ENCODE results near the gene PEG3. TPM values are rescaled to one million over a fixed set of nuclear protein-coding genes. Genes with fewer than 3 reads are reported as not detected.

The PEG3 gene
- total RNA-seq, 1 experiment from 2014 or later: 1.6 TPM

DNA sequence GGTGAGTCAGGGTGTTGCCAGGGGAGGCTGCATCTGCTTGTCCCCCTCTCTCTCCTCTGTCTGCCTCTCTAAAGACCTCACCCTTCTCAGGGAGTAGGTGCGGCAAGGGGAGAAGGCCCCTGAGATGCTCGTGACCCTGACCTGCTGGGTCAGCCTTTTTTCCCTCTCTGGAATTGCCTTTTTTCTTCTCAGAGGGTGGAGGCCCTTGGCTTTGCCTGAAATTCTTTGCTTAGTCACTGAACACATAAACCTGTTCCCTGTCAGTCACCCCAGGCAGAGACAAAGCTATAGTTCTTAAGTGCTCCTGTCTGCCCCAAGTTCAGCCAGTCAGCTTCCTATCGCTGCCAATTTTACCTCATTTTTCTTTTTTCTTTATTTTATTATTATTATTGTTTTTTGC lies 35.2 kb upstream of the PEG3 start:
- CTCF ChIA-PET: no interaction called here
- ATAC-seq: no peak

DNA sequence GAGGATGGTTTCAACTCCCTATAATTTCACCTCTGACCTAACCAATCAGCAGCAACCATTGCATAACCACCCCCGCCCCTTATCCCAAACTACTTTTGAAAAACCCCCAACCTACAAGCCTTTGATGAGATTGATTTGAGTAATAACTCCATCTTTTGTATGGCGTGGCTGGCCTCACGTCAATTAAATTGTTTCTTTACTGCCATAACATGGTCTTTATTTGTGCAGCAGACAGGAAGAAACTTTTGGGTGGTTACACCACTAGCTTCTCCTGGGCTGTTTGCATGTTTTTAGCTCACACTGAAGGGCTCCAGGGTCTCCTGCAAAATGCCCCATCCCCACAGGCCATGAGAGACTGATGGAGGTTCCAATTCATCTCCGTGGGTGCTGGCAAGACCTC lies 34.0 kb upstream of the PEG3 start:
- Histone ChIP-seq H3K9ac (ENCODE audit: low read length) (no peak overlapping the region), H3F3A (ENCODE audit: low read length, unreplicated experiment) (no peaks in the 10 kb centered on the region), H3K4me3 (ENCODE audit: low read length) (no peak overlapping the region), H3K36me3 (ENCODE audit: low read depth, low read length) (no peaks in the 10 kb centered on the region), H3K4me1 (ENCODE audit: insufficient read depth, low read length) (no peaks in the 10 kb centered on the region), H3K9me3 (ENCODE audit: low read length) (peaks cover 41% of the 10 kb centered on the region), H4K20me1 (ENCODE audit: low read length) (no peaks in the 10 kb centered on the region), H3K4me2 (ENCODE audit: low read length) (no peak overlapping the region), H3K9me2 (replicated peaks; ENCODE audit: low read length) (no peaks in the 10 kb centered on the region), H3K27me3 (ENCODE audit: low read length) (no peaks in the 10 kb centered on the region), H3K27ac (ENCODE audit: low read length) (no peak overlapping the region), H3K79me2 (ENCODE audit: low read length) (no peaks in the 10 kb centered on the region), H2AFZ (ENCODE audit: low read length) (no peak overlapping the region)
- ChIA-PET CTCF (no interaction called here), POLR2A (ENCODE audit: unreplicated experiment) (no interaction called here)
- TF ChIP-seq EZH2 (IDR thresholded peaks at IDR 0.05; ENCODE audit: low read length, unreplicated experiment): no peak
- TF ChIP-seq EZH2phosphoT487 (IDR thresholded peaks at IDR 0.05; ENCODE audit: borderline replicate concordance, low read length): no peak
- TF ChIP-seq, protein P1, sequence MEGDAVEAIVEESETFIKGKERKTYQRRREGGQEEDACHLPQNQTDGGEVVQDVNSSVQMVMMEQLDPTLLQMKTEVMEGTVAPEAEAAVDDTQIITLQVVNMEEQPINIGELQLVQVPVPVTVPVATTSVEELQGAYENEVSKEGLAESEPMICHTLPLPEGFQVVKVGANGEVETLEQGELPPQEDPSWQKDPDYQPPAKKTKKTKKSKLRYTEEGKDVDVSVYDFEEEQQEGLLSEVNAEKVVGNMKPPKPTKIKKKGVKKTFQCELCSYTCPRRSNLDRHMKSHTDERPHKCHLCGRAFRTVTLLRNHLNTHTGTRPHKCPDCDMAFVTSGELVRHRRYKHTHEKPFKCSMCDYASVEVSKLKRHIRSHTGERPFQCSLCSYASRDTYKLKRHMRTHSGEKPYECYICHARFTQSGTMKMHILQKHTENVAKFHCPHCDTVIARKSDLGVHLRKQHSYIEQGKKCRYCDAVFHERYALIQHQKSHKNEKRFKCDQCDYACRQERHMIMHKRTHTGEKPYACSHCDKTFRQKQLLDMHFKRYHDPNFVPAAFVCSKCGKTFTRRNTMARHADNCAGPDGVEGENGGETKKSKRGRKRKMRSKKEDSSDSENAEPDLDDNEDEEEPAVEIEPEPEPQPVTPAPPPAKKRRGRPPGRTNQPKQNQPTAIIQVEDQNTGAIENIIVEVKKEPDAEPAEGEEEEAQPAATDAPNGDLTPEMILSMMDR (conservative IDR thresholded peaks at IDR 0.05; ENCODE audit: low read depth, low read length): no peak
- intact Hi-C loops (cut with micrococcal nuclease): no loop called here
- DNase-seq (no peak), ATAC-seq (no peak)
- no TSS peak for BruUV-seq (replicated peaks)

More for the DNA sequence above, 35.2 kb upstream of the PEG3 start:
- intact Hi-C loops (cut with micrococcal nuclease): no loop called here
- no peaks in the 10 kb centered on the region for H4K20me1 ChIP-seq (ENCODE audit: low read length)
- no peaks in the 10 kb centered on the region for H3K4me1 ChIP-seq (ENCODE audit: insufficient read depth, low read length)
- no peak for DNase-seq
- H3K4me3 ChIP-seq (ENCODE audit: low read length): no peak overlapping the region
- no peaks in the 10 kb centered on the region for H3K9me2 ChIP-seq (replicated peaks; ENCODE audit: low read length)
- H2AFZ ChIP-seq (ENCODE audit: low read length): no peak overlapping the region
- TF ChIP-seq EZH2phosphoT487 (IDR thresholded peaks at IDR 0.05; ENCODE audit: borderline replicate concordance, low read length) (no peak), EZH2 (IDR thresholded peaks at IDR 0.05; ENCODE audit: low read length, unreplicated experiment) (no peak)
- TF ChIP-seq, protein P1 (conservative IDR thresholded peaks at IDR 0.05; ENCODE audit: low read depth, low read length): no peak
- H3K27ac ChIP-seq (ENCODE audit: low read length): no peak overlapping the region
- no peaks in the 10 kb centered on the region for H3F3A ChIP-seq (ENCODE audit: low read length, unreplicated experiment)
- H3K79me2 ChIP-seq (ENCODE audit: low read length): no peaks in the 10 kb centered on the region
- H3K9me3 ChIP-seq (ENCODE audit: low read length): peaks cover 38% of the 10 kb centered on the region
- no peak overlapping the region for H3K4me2 ChIP-seq (ENCODE audit: low read length)
- H3K9ac ChIP-seq (ENCODE audit: low read length): no peak overlapping the region
- no peaks in the 10 kb centered on the region for H3K36me3 ChIP-seq (ENCODE audit: low read depth, low read length)
- no peaks in the 10 kb centered on the region for H3K27me3 ChIP-seq (ENCODE audit: low read length)
- POLR2A ChIA-PET (ENCODE audit: unreplicated experiment): no interaction called here
- BruUV-seq (replicated peaks): no TSS peak

DNA sequence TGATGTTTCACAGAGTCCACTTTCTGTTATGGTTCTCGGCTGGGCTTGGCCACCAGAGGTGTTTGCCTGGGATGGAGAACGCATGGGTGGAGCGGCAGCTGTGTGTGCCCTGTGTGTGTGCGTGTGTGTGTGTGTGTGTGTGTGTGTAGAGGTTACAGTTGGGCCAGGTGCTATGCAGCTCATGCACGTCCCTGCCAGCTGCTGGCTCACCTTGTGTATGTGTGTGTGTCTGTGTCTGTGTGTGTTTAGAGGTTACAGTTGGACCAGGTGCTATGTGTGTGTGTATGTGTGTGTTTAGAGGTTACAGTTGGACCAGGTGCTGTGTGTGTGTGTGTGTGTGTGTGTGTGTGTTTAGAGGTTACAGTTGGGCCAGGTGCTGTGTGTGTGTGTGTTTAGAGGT lies 33.0 kb upstream of the PEG3 start:
- Histone ChIP-seq H2AFZ (ENCODE audit: low read length) (no peak overlapping the region), H3K9me2 (replicated peaks; ENCODE audit: low read length) (no peaks in the 10 kb centered on the region), H3K9ac (ENCODE audit: low read length) (no peak overlapping the region), H3K27ac (ENCODE audit: low read length) (no peak overlapping the region), H3K4me1 (ENCODE audit: insufficient read depth, low read length) (no peaks in the 10 kb centered on the region), H4K20me1 (ENCODE audit: low read length) (no peaks in the 10 kb centered on the region), H3K36me3 (ENCODE audit: low read depth, low read length) (no peaks in the 10 kb centered on the region), H3K9me3 (ENCODE audit: low read length) (peaks cover 43% of the 10 kb centered on the region), H3K27me3 (ENCODE audit: low read length) (no peaks in the 10 kb centered on the region), H3K4me2 (ENCODE audit: low read length) (no peak overlapping the region), H3K4me3 (ENCODE audit: low read length) (no peak overlapping the region), H3F3A (ENCODE audit: low read length, unreplicated experiment) (no peaks in the 10 kb centered on the region), H3K79me2 (ENCODE audit: low read length) (no peaks in the 10 kb centered on the region)
- ChIA-PET CTCF (no interaction called here), POLR2A (ENCODE audit: unreplicated experiment) (no interaction called here)
- ATAC-seq (no peak), DNase-seq (no peak)
- intact Hi-C loops (cut with micrococcal nuclease): no loop called here
- BruUV-seq (replicated peaks): no TSS peak
- TF ChIP-seq, protein P1 (conservative IDR thresholded peaks at IDR 0.05; ENCODE audit: low read depth, low read length): no peak
- no peak for TF ChIP-seq EZH2phosphoT487 (IDR thresholded peaks at IDR 0.05; ENCODE audit: borderline replicate concordance, low read length)
- TF ChIP-seq EZH2 (IDR thresholded peaks at IDR 0.05; ENCODE audit: low read length, unreplicated experiment): no peak

All from PC-3 (cell line).